Endothelial cell of umbilical vein (primary cell): Measurements from ENCODE around the gene MBD2. TPM values are rescaled to one million over a fixed set of nuclear protein-coding genes. Genes with fewer than 3 reads are reported as not detected.
A peak's percentile ranks its signal among the peaks of the same experiment; 100 is the strongest.

Source experiments
- BruUV-seq: library from RNA; stranded (reverse); fragments of 400-500 nt; replicated peaks from 2 replicates; lab custom pipeline; 2021; lab: Mats Ljungman, UMichigan
- CTCF ChIA-PET: fragments of 300-600, 350-600 bp; sonication (Branson Sonifier 250); formaldehyde crosslinking; loops from one replicate; lab custom pipeline; 2021; ENCODE audit warnings: antibody characterized with exemption, inconsistent platforms; lab: Charles Lee
- POLR2A ChIA-PET: fragments of 300-600, 350-600 bp; sonication (Branson Sonifier 250); formaldehyde crosslinking; loops from one replicate; lab custom pipeline; 2021; ENCODE audit warnings: antibody characterized with exemption, inconsistent platforms; lab: Charles Lee
- DNase-seq: peaks from one replicate; pipeline ENCODE4 v3.0.0-alpha.2; 2011; ENCODE audit warnings: low read depth, low spot score
- FAIRE-seq: peaks from 2 replicates; lab custom pipeline; 2011; peaks lifted over from hg19 to GRCh38; lab: Jason Lieb, UNC
- H2AFZ ChIP-seq: 2 replicates; pipeline ENCODE4 v1.6.0; 2012; ENCODE audit warnings: low read depth, low read length, control low read depth, inconsistent platforms
- H3K27ac ChIP-seq: 2 replicates; pipeline ENCODE4 v1.5.1; 2011; ENCODE audit warnings: low read depth, mild to moderate bottlenecking, control low read depth, low read length, moderate library complexity; ENCODE audit not compliant: insufficient read depth
- H3K27me3 ChIP-seq, 2 experiments: 2 replicates each; pipeline versions ENCODE4 v1.6.0 to v1.6.1; 2011; ENCODE audit warnings: low read length in 2 of 2, mixed read lengths in 1 of 2; ENCODE audit not compliant: control insufficient read depth in 2 of 2, insufficient read depth in 2 of 2
- H3K36me3 ChIP-seq, 2 experiments: 2 replicates in 1 of 2; 3 replicates in 1 of 2; pipeline ENCODE4 v1.5.1; 2011; ENCODE audit warnings: low read length in 2 of 2, mild to moderate bottlenecking in 1 of 2, moderate library complexity in 1 of 2; ENCODE audit not compliant: control insufficient read depth in 2 of 2, insufficient read depth in 2 of 2; ENCODE audit errors: extremely low read depth in 1 of 2
- H3K4me1 ChIP-seq: 3 replicates; pipeline ENCODE4 v1.5.1; 2011; ENCODE audit warnings: mild to moderate bottlenecking, low read length; ENCODE audit not compliant: control insufficient read depth, insufficient read depth; ENCODE audit errors: extremely low read depth
- H3K4me2 ChIP-seq: 2 replicates; pipeline ENCODE4 v1.6.1; 2011; ENCODE audit warnings: low read length, control low read depth, mixed read lengths; ENCODE audit not compliant: insufficient read depth
- H3K4me3 ChIP-seq, 3 experiments: fragments of 200-600 bp in 1 of 3; sonication (generic), shearing (Covaris generic) in 1 of 3; replicated peaks in 1 of 3; 2 replicates each; pipeline ENCODE4 v1.5.1; 2011 to 2016; ENCODE audit warnings: control low read depth in 3 of 3, low read length in 3 of 3, mild to moderate bottlenecking in 2 of 3, inconsistent platforms in 1 of 3, low read depth in 1 of 3, moderate library complexity in 1 of 3; ENCODE audit not compliant: insufficient read depth in 1 of 3
- H3K79me2 ChIP-seq: 2 replicates; pipeline ENCODE4 v1.6.0; 2012; ENCODE audit warnings: low read length, inconsistent platforms; ENCODE audit not compliant: control insufficient read depth, insufficient read depth
- H3K9ac ChIP-seq: replicated peaks from 2 replicates; pipeline ENCODE3; 2011; ENCODE audit warnings: low read length, control low read depth; ENCODE audit not compliant: insufficient read depth; ENCODE audit errors: extremely low read depth
- H3K9me1 ChIP-seq: replicated peaks from 3 replicates; pipeline ENCODE4 v1.6.0; 2011; ENCODE audit warnings: mild to moderate bottlenecking, low read length; ENCODE audit not compliant: control insufficient read depth, insufficient read depth; ENCODE audit errors: extremely low read depth
- H3K9me3 ChIP-seq: replicated peaks from 2 replicates; pipeline ENCODE4 v1.5.1; 2012; ENCODE audit warnings: low read length, inconsistent platforms; ENCODE audit not compliant: control insufficient read depth, insufficient read depth
- H4K20me1 ChIP-seq: replicated peaks from 2 replicates; pipeline ENCODE3; 2011; ENCODE audit warnings: mild to moderate bottlenecking, low read length; ENCODE audit not compliant: control insufficient read depth, insufficient read depth; ENCODE audit errors: extremely low read depth
- EZH2 ChIP-seq: IDR thresholded peaks from 2 replicates; pipeline ENCODE4 v1.6.1; 2012; ENCODE audit warnings: borderline replicate concordance, low read depth, mild to moderate bottlenecking, moderate library complexity, low read length, inconsistent platforms; ENCODE audit not compliant: severe bottlenecking
- FOS ChIP-seq: IDR thresholded peaks from 2 replicates; pipeline ENCODE4 v1.6.1; 2011; ENCODE audit warnings: mild to moderate bottlenecking, low read length, moderate library complexity, borderline replicate concordance; ENCODE audit not compliant: insufficient read depth
- GATA2 ChIP-seq: IDR thresholded peaks from 2 replicates; pipeline ENCODE4 v1.7.0; 2011; ENCODE audit warnings: low read depth, mild to moderate bottlenecking, moderate library complexity, mixed read lengths, low read length; ENCODE audit not compliant: insufficient read length, insufficient read depth
- JUN ChIP-seq: IDR thresholded peaks from 2 replicates; pipeline ENCODE4 v1.6.1; 2011; ENCODE audit warnings: borderline replicate concordance, low read depth; ENCODE audit not compliant: insufficient read length, insufficient read depth
- MYC ChIP-seq: IDR thresholded peaks from one replicate; pipeline ENCODE4 v1.6.1; 2011; ENCODE audit warnings: mild to moderate bottlenecking, low read depth, low read length
- POLR2A ChIP-seq: IDR thresholded peaks from 2 replicates; pipeline ENCODE4 v1.6.1; 2012; ENCODE audit warnings: low read depth, mild to moderate bottlenecking, control low read depth, low read length
- POLR2AphosphoS5 ChIP-seq: IDR thresholded peaks from 2 replicates; pipeline ENCODE4 v1.6.1; 2012; ENCODE audit warnings: low read depth, mild to moderate bottlenecking, control low read depth, low read length, moderate library complexity; ENCODE audit not compliant: insufficient read depth
- dilution Hi-C: fragments of 300-500 bp; cut with MboI; formaldehyde crosslinking; loops from one replicate; pipeline ENCODE4 v1.15.0; 2019; ENCODE audit warnings: low sequenced_read_pairs; ENCODE audit not compliant: extremely low pct_ligation_motif_present
- intact Hi-C: fragments of 100-400 bp; cut with micrococcal nuclease; formaldehyde crosslinking; loops from one replicate; pipeline ENCODE4 v1.10.0; 2022
- polyA plus RNA-seq, 4 experiments: library from polyadenylated mRNA; depleted of rRNA in 3 of 4; stranded (reverse) in 3 of 4; unstranded in 1 of 4; fragments of >200 nt; gene quantifications; 2 replicates each; pipeline versions ENCODE4 v1.2.1 to v1.2.3, GENCODE V29; 2011 to 2012; ENCODE audit warnings: missing spikeins in 1 of 4
- total RNA-seq: library from RNA; stranded (reverse); gene quantifications from 2 replicates; pipeline ENCODE4 v1.2.3, GENCODE V29; 2021
- TF ChIP-seq, protein P1 (sequence below), 2 donors: IDR thresholded peaks; 1 replicate in 1 of 2; 2 replicates in 1 of 2; pipeline ENCODE4 v1.5.1; 2011; ENCODE audit warnings: low read length in 2 of 2, mild to moderate bottlenecking in 2 of 2, moderate library complexity in 2 of 2, control low read depth in 1 of 2, inconsistent platforms in 1 of 2, low read depth in 1 of 2; ENCODE audit not compliant: insufficient read depth in 1 of 2; ENCODE audit errors: extremely low read depth in 1 of 2
- TF ChIP-seq, protein P2 (sequence below): IDR thresholded peaks from 2 replicates; pipeline ENCODE4 v1.6.1; 2011; ENCODE audit not compliant: insufficient read depth, insufficient read length

The MBD2 gene
- total and polyA plus RNA-seq, 2 donors (not counting 3 experiments of a cell fraction or from before 2014, with no cell fraction given) = 86.8 to 110 TPM

DNA sequence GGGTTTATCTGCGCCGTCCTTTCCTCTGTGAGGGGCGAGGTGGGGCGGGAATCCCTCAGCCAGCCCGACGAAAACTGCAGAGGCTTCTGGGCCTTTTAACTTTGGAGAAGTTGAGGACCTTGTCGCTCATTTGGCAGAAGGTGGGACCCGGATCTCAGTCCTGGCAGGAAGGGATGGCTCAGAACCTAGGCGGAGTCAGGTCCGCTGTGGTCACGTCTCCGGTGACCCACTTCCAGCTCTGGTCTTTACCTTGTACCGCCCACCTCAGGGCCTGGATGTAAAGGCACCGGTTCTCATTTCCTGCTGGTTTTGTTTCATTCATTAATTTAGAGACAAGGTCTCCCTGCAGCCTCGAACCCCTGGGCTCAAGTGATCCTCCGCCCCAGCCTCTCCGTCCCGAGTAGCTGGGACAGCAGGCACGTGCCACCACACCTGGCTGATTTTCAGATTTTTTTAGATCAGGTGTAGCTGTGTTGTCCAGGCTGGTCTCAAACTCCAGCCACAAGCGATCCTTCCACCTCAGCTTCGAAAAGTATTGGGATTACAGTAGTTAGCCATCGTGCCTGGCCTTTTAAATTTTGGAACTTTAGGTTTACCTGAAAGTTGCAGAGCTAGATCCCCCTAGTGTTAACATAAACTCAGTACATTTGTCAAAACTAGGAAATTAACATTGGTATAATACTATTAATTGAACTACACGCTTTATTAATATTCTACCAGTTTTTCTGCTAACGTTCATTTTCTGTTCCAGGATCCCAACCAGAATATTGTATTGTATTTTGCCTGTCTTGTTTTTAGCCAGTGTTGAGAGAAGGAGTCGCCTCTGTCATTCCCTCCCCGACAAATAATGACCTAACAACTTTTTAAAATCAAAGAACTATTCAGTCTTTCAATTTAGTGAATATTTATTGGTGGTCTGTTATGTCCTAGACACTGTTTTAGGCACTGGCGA lies 45.7 kb upstream of the MBD2 start:
- H2AFZ ChIP-seq = peak overlapping the region; percentile 2
- no peaks in the 10 kb centered on the region for H3K36me3 ChIP-seq
- no peaks in the 10 kb centered on the region for H4K20me1 ChIP-seq
- no peaks in the 10 kb centered on the region for H3K27me3 ChIP-seq
- TSS peak; percentile 41 for BruUV-seq
- FAIRE-seq = peak; percentile 85
- peak overlapping the region; percentile 70 for H3K27ac ChIP-seq
- TF ChIP-seq POLR2A (peak; percentile 75), FOS (no peak), JUN (no peak), EZH2 (no peak), POLR2AphosphoS5 (no peak), GATA2 (no peak), MYC (no peak)
- TF ChIP-seq, protein P1, sequence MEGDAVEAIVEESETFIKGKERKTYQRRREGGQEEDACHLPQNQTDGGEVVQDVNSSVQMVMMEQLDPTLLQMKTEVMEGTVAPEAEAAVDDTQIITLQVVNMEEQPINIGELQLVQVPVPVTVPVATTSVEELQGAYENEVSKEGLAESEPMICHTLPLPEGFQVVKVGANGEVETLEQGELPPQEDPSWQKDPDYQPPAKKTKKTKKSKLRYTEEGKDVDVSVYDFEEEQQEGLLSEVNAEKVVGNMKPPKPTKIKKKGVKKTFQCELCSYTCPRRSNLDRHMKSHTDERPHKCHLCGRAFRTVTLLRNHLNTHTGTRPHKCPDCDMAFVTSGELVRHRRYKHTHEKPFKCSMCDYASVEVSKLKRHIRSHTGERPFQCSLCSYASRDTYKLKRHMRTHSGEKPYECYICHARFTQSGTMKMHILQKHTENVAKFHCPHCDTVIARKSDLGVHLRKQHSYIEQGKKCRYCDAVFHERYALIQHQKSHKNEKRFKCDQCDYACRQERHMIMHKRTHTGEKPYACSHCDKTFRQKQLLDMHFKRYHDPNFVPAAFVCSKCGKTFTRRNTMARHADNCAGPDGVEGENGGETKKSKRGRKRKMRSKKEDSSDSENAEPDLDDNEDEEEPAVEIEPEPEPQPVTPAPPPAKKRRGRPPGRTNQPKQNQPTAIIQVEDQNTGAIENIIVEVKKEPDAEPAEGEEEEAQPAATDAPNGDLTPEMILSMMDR (IDR thresholded peaks at IDR 0.05; ENCODE audit: extremely low read depth in 1 of 2, insufficient read depth in 1 of 2, low read depth in 1 of 2, low read length in 2 of 2) = peak; percentile 29 to 37
- TF ChIP-seq, protein P2, sequence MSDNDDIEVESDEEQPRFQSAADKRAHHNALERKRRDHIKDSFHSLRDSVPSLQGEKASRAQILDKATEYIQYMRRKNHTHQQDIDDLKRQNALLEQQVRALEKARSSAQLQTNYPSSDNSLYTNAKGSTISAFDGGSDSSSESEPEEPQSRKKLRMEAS = no peak
- peak overlapping the region; percentile 81 for H3K9ac ChIP-seq
- H3K4me2 ChIP-seq = peak overlapping the region; percentile 46
- no peaks in the 10 kb centered on the region for H3K79me2 ChIP-seq
- H3K9me1 ChIP-seq = no peaks in the 10 kb centered on the region
- ChIA-PET POLR2A (interaction anchor here (1.0 to 1.1 kb wide), 3 partner anchors 37 to 47 kb away, joined by 3 to 5 read pairs (median 4); no protein-coding TSS in a partner anchor), CTCF (interaction anchor here (0.9 to 3.5 kb wide), 28 partner anchors 9 to 155 kb away, joined by 3 to 59 read pairs (median 5); partner anchors contain the start of genes C18orf54, MBD2 and STARD6)
- intact Hi-C loops (loop anchor here (1.0 to 5.0 kb wide), 6 partner anchors 19 to 358 kb away; partner anchors contain the start of genes C18orf54, MBD2 and STARD6), dilution Hi-C loops (no loop called here)
- H3K4me1 ChIP-seq = peaks cover 6% of the 10 kb centered on the region
- peak overlapping the region; percentile 11 to 61 (median 56) for H3K4me3 ChIP-seq
- peak; percentile 59 for DNase-seq
- no peaks in the 10 kb centered on the region for H3K9me3 ChIP-seq
